Ovary (tissue), 9 donors: ENCODE data around the gene DNAH5. TPM values are rescaled to one million over a fixed set of nuclear protein-coding genes. Genes with fewer than 3 reads are reported as not detected.

Source experiments
- DNase-seq, 5 donors: peaks; one replicate each; pipeline ENCODE4 v3.0.0-alpha.2; 2019 to 2020
- H3K27ac ChIP-seq, 2 donors: fragments of 200-600 bp; one replicate each; pipeline versions ENCODE4 v1.5.1 to v1.8.0; 2019 to 2022
- H3K27me3 ChIP-seq: fragments of 200-600 bp; one replicate; pipeline ENCODE4 v1.8.0; 2022
- H3K36me3 ChIP-seq: fragments of 200-600 bp; sonication (generic); one replicate; pipeline ENCODE4 v1.5.1; 2019
- H3K4me1 ChIP-seq: one replicate; pipeline ENCODE4 v1.8.1; 2013; ENCODE audit warnings: mild to moderate bottlenecking, moderate library complexity; ENCODE audit not compliant: insufficient read depth
- H3K4me3 ChIP-seq: fragments of 200-600 bp; sonication (generic); one replicate; pipeline ENCODE4 v1.5.1; 2017
- H3K9me3 ChIP-seq, 2 donors: fragments of 200-600 bp in 1 of 2; sonication (generic) in 1 of 2; one replicate each; pipeline versions ENCODE4 v1.5.1 to v1.8.1; 2013 to 2019; ENCODE audit warnings: mild to moderate bottlenecking in 1 of 2, moderate library complexity in 1 of 2
- CTCF ChIP-seq, 3 donors: fragments of 450-650 bp in 2 of 3; fragments of 200-600 bp in 1 of 3; IDR thresholded peaks; one replicate each; pipeline versions ENCODE4 v1.5.1 to v1.8.0; 2016 to 2022; ENCODE audit warnings: antibody characterized with exemption in 3 of 3, mild to moderate bottlenecking in 1 of 3
- EP300 ChIP-seq: sonication (generic); formaldehyde crosslinking; IDR thresholded peaks from one replicate; pipeline ENCODE4 v1.6.1; 2017; ENCODE audit warnings: antibody characterized with exemption
- POLR2A ChIP-seq: fragments of 450-650 bp; IDR thresholded peaks from one replicate; pipeline ENCODE4 v1.6.1; 2017; ENCODE audit warnings: antibody characterized with exemption, mild to moderate bottlenecking, moderate library complexity
- WGBS, 3 donors: extraction: QIAGEN DNeasy Blood & Tissue Kit in 1 of 3; methylation state at CpG; one replicate each; pipeline versions ENCODE4 v1.1.5 to v1.1.7; 2013 to 2017; 5-methylcytosine and 5-hydroxymethylcytosine counted together
- intact Hi-C, 4 donors: fragments of 100-400 bp; cut with DNase I; formaldehyde crosslinking; loops; one replicate each; pipeline versions ENCODE4 v1.11.0 to v1.15.1; 2022 to 2023
- polyA plus RNA-seq, 2 donors: library from polyadenylated mRNA; stranded (reverse); fragments of 200-250 nt in 1 of 2; fragments of 350-450 nt in 1 of 2; fragmentation: Illumina TruSeq in 1 of 2; extraction: RNeasy Lipid Tissue Mini Kit (QIAGEN cat#74804) in 1 of 2; gene quantifications; one replicate each; pipeline ENCODE4 v1.2.3, GENCODE V29; 2013 to 2014
- total RNA-seq, 7 donors: library from RNA; depleted of rRNA in 2 of 7; stranded (reverse); fragments of >200 nt in 2 of 7; fragmentation: NEBNext Ultra II Directional in 3 of 7; extraction: Animal tissue kit (Norgen Biotek cat#: 25700) in 3 of 7; gene quantifications; one replicate each; pipeline versions ENCODE4 v1.1.0 to v1.2.4, GENCODE V29; 2016 to 2023
- donor health status: DM: no; HTN: no; CAD: no; lungs with moderate emphysema.
- donor health status: DM: no; HTN: no; CAD: no.
- donor health status: Bipolar disorder and iron deficiency.
- donor health status: DM: yes; HTN: yes; CAD: no.
- donor health status: DM: no; HTN: no; CAD: no.
- donor health status: DM: yes; HTN: yes; CAD: no.

DNAH5 gene
- total and polyA plus RNA-seq, 9 donors: 0.01 to 9.8 (median 0.40) TPM

DNA sequence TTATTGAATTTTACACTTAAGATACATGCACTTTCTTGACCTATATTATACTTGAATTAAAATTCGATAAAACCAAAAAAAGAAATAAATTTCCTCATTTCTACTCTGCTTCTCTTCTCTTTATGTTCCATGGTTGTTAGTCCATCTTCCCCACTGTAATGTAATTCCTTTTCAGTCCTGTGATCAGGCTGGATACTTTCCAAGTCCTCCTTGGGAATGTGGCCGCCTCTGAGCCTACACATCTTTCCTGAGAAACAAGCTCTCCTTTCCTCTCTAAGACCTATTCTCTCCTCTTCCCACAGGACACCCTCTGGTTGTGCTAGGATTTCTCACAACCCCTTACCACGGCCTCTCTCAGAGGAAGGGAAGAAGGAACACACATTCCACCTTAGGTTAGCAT is 285.1 kb downstream of the DNAH5 start:
- no peaks in the 10 kb centered on the region for H3K4me1 ChIP-seq
- 65 to 76% (median 71%) methylated on average over 3 of the region's 3 CpGs for WGBS, 3 donors
- no peak overlapping the region for H3K4me3 ChIP-seq
- no peak overlapping the region for H3K27ac ChIP-seq
- no peaks in the 10 kb centered on the region for H3K36me3 ChIP-seq
- no peaks in the 10 kb centered on the region for H3K9me3 ChIP-seq
- intact Hi-C loops: no loop called here
- TF ChIP-seq POLR2A (no peak), EP300 (no peak), CTCF (IDR thresholded peaks at IDR 0.05) (no peak)
- no peak for DNase-seq
- H3K27me3 ChIP-seq: no peaks in the 10 kb centered on the region

- Histone ChIP-seq H3K36me3 (no peaks in the 10 kb centered on the region), H3K4me3 (no peak overlapping the region), H3K27me3 (no peaks in the 10 kb centered on the region), H3K4me1 (no peaks in the 10 kb centered on the region), H3K9me3 (no peaks in the 10 kb centered on the region), H3K27ac (no peak overlapping the region)
- intact Hi-C loops: no loop called here
- TF ChIP-seq CTCF (IDR thresholded peaks at IDR 0.05): no peak
- no peak for TF ChIP-seq EP300
- TF ChIP-seq POLR2A: no peak
- WGBS, 3 donors: 76 to 85% (median 81%) methylated on average over 4 of the region's 4 CpGs
- DNase-seq: no peak
Measured at GRCh38 chr5:13658761-13659160, 285.7 kb downstream of the DNAH5 start.

GRCh38 chr5:13658152-13658551 is 286.3 kb downstream of the DNAH5 start:
- no peak overlapping the region for H3K4me3 ChIP-seq
- intact Hi-C loops: no loop called here
- no peak overlapping the region for H3K27ac ChIP-seq
- no peaks in the 10 kb centered on the region for H3K9me3 ChIP-seq
- TF ChIP-seq CTCF (IDR thresholded peaks at IDR 0.05) (no peak), EP300 (no peak), POLR2A (no peak)
- no peaks in the 10 kb centered on the region for H3K36me3 ChIP-seq
- no peaks in the 10 kb centered on the region for H3K27me3 ChIP-seq
- H3K4me1 ChIP-seq: no peaks in the 10 kb centered on the region
- WGBS, 3 donors: 82 to 88% (median 87%) methylated on average over 1 of the region's 1 CpG
- no peak for DNase-seq

DNA sequence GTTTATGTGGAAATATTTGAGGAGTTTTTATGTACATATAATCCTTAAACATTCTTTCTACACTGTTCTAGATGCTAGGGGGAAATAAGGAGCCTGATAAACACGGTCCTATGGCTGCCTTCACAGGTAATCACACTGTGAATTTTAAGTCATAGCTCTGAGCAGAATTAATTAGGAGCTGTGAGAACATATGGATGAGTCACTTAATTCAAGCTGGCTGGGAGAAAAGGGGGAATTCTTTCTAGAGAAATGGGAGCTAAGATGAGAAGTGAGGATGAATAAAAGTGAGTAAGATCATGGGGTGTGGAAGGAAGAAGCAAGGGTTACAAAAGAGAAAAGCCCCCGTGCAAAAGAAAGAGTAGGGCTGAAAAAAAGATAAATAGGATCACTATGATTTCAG is 290.8 kb downstream of the DNAH5 start:
- H3K27me3 ChIP-seq: no peaks in the 10 kb centered on the region
- H3K4me1 ChIP-seq: no peaks in the 10 kb centered on the region
- H3K9me3 ChIP-seq: no peaks in the 10 kb centered on the region
- intact Hi-C loops: loop anchor here in 1 of 4 donors (2.0 kb wide), 1 partner anchor 67 kb away; no protein-coding TSS in a partner anchor
- H3K36me3 ChIP-seq: no peaks in the 10 kb centered on the region
- DNase-seq: no peak
- whole genome bisulfite sequencing, 3 donors: 49 to 54% (median 52%) methylated on average over 2 of the region's 2 CpGs
- H3K27ac ChIP-seq: no peak overlapping the region
- no peak overlapping the region for H3K4me3 ChIP-seq
- TF ChIP-seq CTCF (IDR thresholded peaks at IDR 0.05) (no peak), EP300 (no peak), POLR2A (no peak)

DNA sequence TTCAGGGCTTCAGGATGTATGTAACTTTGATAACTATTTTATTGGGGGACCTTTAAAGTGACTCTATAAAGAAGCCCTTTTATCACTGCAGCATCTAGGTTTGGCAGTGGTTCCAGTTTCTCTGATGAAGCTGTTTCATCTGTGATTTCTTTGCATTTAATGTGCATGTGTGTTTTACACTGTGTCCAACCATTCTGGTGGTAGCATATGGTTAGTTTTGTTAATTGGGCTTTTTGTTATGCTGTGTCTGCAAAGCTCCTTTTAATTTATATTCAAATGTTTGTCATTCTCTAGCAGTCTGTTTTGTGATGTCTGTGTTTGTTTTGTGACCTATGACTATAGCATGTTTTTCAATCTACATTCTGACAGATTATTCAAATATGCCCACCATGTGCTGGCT is 294.8 kb downstream of the DNAH5 start:
- no peaks in the 10 kb centered on the region for H3K9me3 ChIP-seq

More for the DNA sequence above, 294.8 kb downstream of the DNAH5 start:
- TF ChIP-seq EP300: no peak
- no peak for TF ChIP-seq CTCF (IDR thresholded peaks at IDR 0.05)
- no peak for TF ChIP-seq POLR2A
- H3K4me1 ChIP-seq: no peaks in the 10 kb centered on the region
- H3K27me3 ChIP-seq: no peaks in the 10 kb centered on the region
- intact Hi-C loops: no loop called here
- DNase-seq: no peak
- no peak overlapping the region for H3K27ac ChIP-seq
- H3K36me3 ChIP-seq: no peaks in the 10 kb centered on the region
- H3K4me3 ChIP-seq: no peak overlapping the region
